H1 (cell line): ENCODE data around the gene TUBD1. TPM values are rescaled to one million over a fixed set of nuclear protein-coding genes. Genes with fewer than 3 reads are reported as not detected.

ENCODE experiments used
- CTCF ChIA-PET: fragments of 300-600 bp; sonication (Branson Sonifier 250); formaldehyde crosslinking; loops from one replicate; lab custom pipeline; 2021; ENCODE audit not compliant: partially characterized antibody; lab: Charles Lee
- POLR2A ChIA-PET: fragments of 300-600 bp; sonication (Branson Sonifier 250); formaldehyde crosslinking; loops from one replicate; lab custom pipeline; 2021; ENCODE audit warnings: inconsistent platforms; ENCODE audit not compliant: partially characterized antibody; lab: Charles Lee
- DNase-seq, 2 experiments: peaks; one replicate each; pipeline versions ENCODE4 v3.0.0 to v3.0.0-alpha.2; 2010 to 2022; ENCODE audit warnings: low spot score in 2 of 2, low read depth in 1 of 2, mixed read lengths in 1 of 2
- FAIRE-seq: peaks from 2 replicates; lab custom pipeline; 2011; peaks lifted over from hg19 to GRCh38; lab: Jason Lieb, UNC
- H2AFZ ChIP-seq: 2 replicates; pipeline ENCODE4 v1.8.1; 2012; ENCODE audit warnings: low read length, inconsistent platforms
- H2AK5ac ChIP-seq: 2 replicates; pipeline ENCODE4 v1.6.1; 2013; ENCODE audit warnings: low read depth, low read length
- H2BK120ac ChIP-seq: replicated peaks from 2 replicates; pipeline ENCODE3; 2013; ENCODE audit warnings: low read depth, low read length, inconsistent platforms
- H2BK12ac ChIP-seq: 2 replicates; pipeline ENCODE4 v1.6.1; 2013; ENCODE audit warnings: low read depth, low read length
- H2BK15ac ChIP-seq: 2 replicates; pipeline ENCODE4 v1.6.1; 2013; ENCODE audit warnings: low read length
- H2BK20ac ChIP-seq: 2 replicates; pipeline ENCODE4 v1.6.1; 2013; ENCODE audit warnings: low read length
- H2BK5ac ChIP-seq: 2 replicates; pipeline ENCODE4 v1.6.1; 2013; ENCODE audit warnings: low read depth, low read length
- H3K14ac ChIP-seq: 2 replicates; pipeline ENCODE4 v1.6.1; 2013; ENCODE audit warnings: inconsistent platforms; ENCODE audit not compliant: insufficient read length
- H3K18ac ChIP-seq: 2 replicates; pipeline ENCODE4 v1.6.1; 2013; ENCODE audit warnings: low read length; ENCODE audit errors: extremely low read depth
- H3K23ac ChIP-seq: 2 replicates; pipeline ENCODE4 v1.6.1; 2013; ENCODE audit warnings: inconsistent platforms; ENCODE audit not compliant: insufficient read length
- H3K23me2 ChIP-seq: 2 replicates; pipeline ENCODE4 v1.6.1; 2013; ENCODE audit warnings: low read depth, low read length
- H3K27ac ChIP-seq: 2 replicates; pipeline ENCODE4 v1.6.1; 2011; ENCODE audit warnings: low read depth, low read length, inconsistent platforms
- H3K27me3 ChIP-seq, 4 experiments: replicated peaks in 1 of 4; 1 replicate in 1 of 4; 2 replicates in 3 of 4; pipeline versions ENCODE4 v1.6.1 to v1.8.1; 2011 to 2013; ENCODE audit warnings: low read length in 3 of 4, mild to moderate bottlenecking in 3 of 4, inconsistent platforms in 2 of 4, mixed read lengths in 2 of 4, moderate library complexity in 1 of 4; ENCODE audit not compliant: control insufficient read depth in 3 of 4, insufficient read depth in 3 of 4; ENCODE audit errors: extremely low read depth in 1 of 4
- H3K36me3 ChIP-seq, 4 experiments: 2 replicates each; pipeline versions ENCODE4 v1.6.1 to v1.8.1; 2011 to 2013; ENCODE audit warnings: mild to moderate bottlenecking in 4 of 4, low read length in 3 of 4, moderate library complexity in 2 of 4, control low read depth in 1 of 4, inconsistent platforms in 1 of 4; ENCODE audit not compliant: insufficient read depth in 4 of 4, control insufficient read depth in 2 of 4
- H3K4ac ChIP-seq: replicated peaks from 2 replicates; pipeline ENCODE3; 2013; ENCODE audit warnings: low read length, low read depth, mixed read lengths, inconsistent platforms; ENCODE audit not compliant: insufficient read length
- H3K4me1 ChIP-seq, 4 experiments: replicated peaks in 1 of 4; 1 replicate in 1 of 4; 2 replicates in 3 of 4; pipeline versions ENCODE4 v1.6.1 to v1.8.1; 2011 to 2013; ENCODE audit warnings: low read length in 3 of 4, inconsistent platforms in 2 of 4, mixed read lengths in 1 of 4; ENCODE audit not compliant: insufficient read depth in 4 of 4, control insufficient read depth in 3 of 4
- H3K4me2 ChIP-seq, 2 experiments: 2 replicates each; pipeline versions ENCODE4 v1.6.1 to v1.8.1; 2011 to 2013; ENCODE audit warnings: low read depth in 2 of 2, low read length in 2 of 2, control low read depth in 1 of 2, inconsistent platforms in 1 of 2, mild to moderate bottlenecking in 1 of 2; ENCODE audit not compliant: insufficient read depth in 1 of 2
- H3K4me3 ChIP-seq, 4 experiments: fragments of 200-600, 300-600 bp in 1 of 4; sonication (generic), shearing (Covaris generic), sonication (Bioruptor Twin) in 1 of 4; 2 replicates each; pipeline versions ENCODE4 v1.5.1 to v1.8.1; 2011 to 2016; ENCODE audit warnings: low read length in 4 of 4, low read depth in 3 of 4, control low read depth in 2 of 4, inconsistent platforms in 2 of 4, mild to moderate bottlenecking in 2 of 4, mixed read lengths in 1 of 4, moderate library complexity in 1 of 4; ENCODE audit not compliant: insufficient read depth in 2 of 4; ENCODE audit errors: extremely low read depth in 1 of 4
- H3K56ac ChIP-seq: replicated peaks from 2 replicates; pipeline ENCODE3; 2013; ENCODE audit warnings: low read depth, mild to moderate bottlenecking, mixed read lengths, low read length, inconsistent platforms; ENCODE audit not compliant: insufficient read length
- H3K79me1 ChIP-seq: 2 replicates; pipeline ENCODE4 v1.6.1; 2013; ENCODE audit warnings: low read depth, low read length, control low read depth
- H3K79me2 ChIP-seq, 2 experiments: 2 replicates each; pipeline versions ENCODE4 v1.6.1 to v1.8.1; 2012 to 2013; ENCODE audit warnings: low read length in 2 of 2, mild to moderate bottlenecking in 2 of 2, inconsistent platforms in 1 of 2; ENCODE audit not compliant: insufficient read depth in 2 of 2, control insufficient read depth in 1 of 2
- H3K9ac ChIP-seq, 4 experiments: replicated peaks in 1 of 4; 1 replicate in 1 of 4; 2 replicates in 3 of 4; pipeline versions ENCODE4 v1.6.1 to v1.8.1; 2011 to 2013; ENCODE audit warnings: low read depth in 3 of 4, low read length in 3 of 4, control low read depth in 2 of 4, mild to moderate bottlenecking in 2 of 4, moderate library complexity in 2 of 4, inconsistent platforms in 1 of 4; ENCODE audit errors: extremely low read depth in 1 of 4
- H3K9me3 ChIP-seq, 2 experiments: 2 replicates each; pipeline versions ENCODE4 v1.6.1 to v1.8.1; 2012 to 2013; ENCODE audit warnings: mild to moderate bottlenecking in 2 of 2, moderate library complexity in 2 of 2, control low read depth in 1 of 2, inconsistent platforms in 1 of 2, low read depth in 1 of 2, low read length in 1 of 2, mixed read lengths in 1 of 2; ENCODE audit not compliant: insufficient read depth in 2 of 2
- H4K20me1 ChIP-seq, 2 experiments: replicated peaks in 1 of 2; 2 replicates each; pipeline versions ENCODE3 to v1.8.1; 2011 to 2013; ENCODE audit warnings: inconsistent platforms in 2 of 2, low read length in 2 of 2, mild to moderate bottlenecking in 1 of 2; ENCODE audit not compliant: insufficient read depth in 2 of 2, control insufficient read depth in 1 of 2
- H4K5ac ChIP-seq: 2 replicates; pipeline ENCODE4 v1.6.1; 2013; ENCODE audit warnings: low read length, low read depth, mixed read lengths, inconsistent platforms; ENCODE audit not compliant: insufficient read length
- H4K8ac ChIP-seq: 2 replicates; pipeline ENCODE4 v1.8.0; 2013; ENCODE audit warnings: mild to moderate bottlenecking, moderate library complexity, low read length, inconsistent platforms; ENCODE audit not compliant: insufficient read depth; ENCODE audit errors: extremely low read depth
- H4K91ac ChIP-seq: replicated peaks from 2 replicates; pipeline ENCODE3; 2013; ENCODE audit warnings: low read length, mixed read lengths, inconsistent platforms; ENCODE audit not compliant: insufficient read length
- RNF2 ChIP-seq: fragments of 200-900, 300-1000 bp; sonication (generic); IDR thresholded peaks from 2 replicates; pipeline ENCODE4 v1.7.1; 2016; ENCODE audit warnings: borderline replicate concordance, low read depth, mild to moderate bottlenecking, antibody characterized with exemption, low read length; ENCODE audit not compliant: poor library complexity, severe bottlenecking; ENCODE audit errors: missing control alignments
- WGBS, 2 experiments: shearing (Covaris generic) in 1 of 2; methylation state at CpG; one replicate each; pipeline versions ENCODE4 v1.1.6 to v1.1.7; 2013 to 2015; ENCODE audit warnings: low lambda C conversion rate in 2 of 2, mixed read lengths in 2 of 2, inconsistent platforms in 1 of 2, low coverage in 1 of 2, missing lambda C conversion rate in 1 of 2; ENCODE audit not compliant: insufficient replicate concordance in 2 of 2, insufficient coverage in 1 of 2, insufficient read length in 1 of 2; ENCODE audit errors: extremely low coverage in 1 of 2, missing lambda C conversion rate in 1 of 2; 5-methylcytosine and 5-hydroxymethylcytosine counted together
- polyA plus RNA-seq, 7 experiments: library from polyadenylated mRNA; depleted of rRNA in 3 of 7; stranded (reverse) in 5 of 7; unstranded in 2 of 7; fragments of >200 nt in 5 of 7; fragments of 200-250 nt in 2 of 7; gene quantifications; 1 replicate in 5 of 7; 2 replicates in 1 of 7; 4 replicates in 1 of 7; pipeline versions ENCODE4 v1.2.1 to v1.2.3, GENCODE V29; 2011 to 2013; ENCODE audit warnings: missing spikeins in 2 of 7, mixed read lengths in 2 of 7
- total RNA-seq: library from RNA; stranded (reverse); fragmentation: NEBNext Ultra II Directional; extraction: Animal tissue kit (Norgen Biotek cat#: 25700); gene quantifications from 2 replicates; pipeline ENCODE4 v1.2.1, GENCODE V29; 2021

The TUBD1 gene
- total and polyA plus RNA-seq, 2 of the 8 experiments (the other 6 are each of a cell fraction or from before 2014, with no cell fraction given): 9.1 to 17.5 TPM

DNA sequence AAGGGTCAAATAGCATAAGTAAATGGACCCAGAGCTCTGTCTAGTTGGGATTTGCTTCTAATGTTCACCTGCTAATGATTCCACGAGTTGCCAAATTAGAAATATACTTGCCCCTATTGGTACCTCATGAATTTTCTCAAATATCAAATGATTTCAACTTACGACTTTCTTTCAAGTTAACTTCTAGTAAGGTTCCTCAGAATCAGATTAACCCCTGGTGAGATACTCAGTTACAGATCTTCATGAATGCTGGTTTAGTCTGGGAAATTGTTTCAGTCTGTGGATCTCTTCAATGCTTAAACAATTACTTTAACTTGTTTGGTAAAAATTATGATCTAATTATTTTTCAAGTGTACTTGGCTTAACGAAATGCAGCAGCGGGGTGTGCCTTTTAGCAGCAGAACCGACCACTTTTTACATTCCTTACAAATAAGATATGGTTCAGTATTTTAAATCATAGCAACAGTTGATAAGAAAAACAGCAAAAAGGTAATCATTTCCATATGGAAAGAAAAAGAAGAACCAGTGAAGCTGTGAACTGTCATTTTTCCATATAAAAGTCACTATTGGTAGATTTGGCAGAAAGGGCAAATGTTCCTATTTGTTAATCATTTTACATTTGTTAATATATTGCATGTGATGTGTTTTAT is 34.5 kb downstream of the TUBD1 start:
- H3K23me2 ChIP-seq: no peaks in the 10 kb centered on the region
- no peak overlapping the region for H4K91ac ChIP-seq
- no peak overlapping the region for H2BK20ac ChIP-seq
- H2BK15ac ChIP-seq: no peak overlapping the region
- H3K14ac ChIP-seq: no peak overlapping the region
- H3K27me3 ChIP-seq: no peaks in the 10 kb centered on the region
- H2BK5ac ChIP-seq: no peak overlapping the region
- no peak overlapping the region for H3K27ac ChIP-seq
- H3K4ac ChIP-seq: no peak overlapping the region
- no peaks in the 10 kb centered on the region for H3K9me3 ChIP-seq
- no peaks in the 10 kb centered on the region for H3K79me2 ChIP-seq
- FAIRE-seq: no peak
- H4K20me1 ChIP-seq: no peaks in the 10 kb centered on the region
- TF ChIP-seq RNF2: no peak
- H2AK5ac ChIP-seq: no peak overlapping the region
- no peak overlapping the region for H3K4me3 ChIP-seq
- H3K36me3 ChIP-seq: peaks cover 0 to 17% (median 9%) of the 10 kb centered on the region in 4 experiments; a peak in 5 of 8 replicates
- H2AFZ ChIP-seq: no peak overlapping the region
- no peak overlapping the region for H4K5ac ChIP-seq
- H3K4me1 ChIP-seq: peaks cover 0 to 7% (median 3%) of the 10 kb centered on the region in 4 experiments; a peak in 4 of 7 replicates
- DNase-seq: no peak
- H2BK12ac ChIP-seq: no peak overlapping the region
- no peaks in the 10 kb centered on the region for H3K79me1 ChIP-seq
- no peak overlapping the region for H3K56ac ChIP-seq
- 87% methylated on average over 5 of the region's 5 CpGs; no CpG with 5 or more reads in 1 of the 2 experiments for WGBS, 2 experiments
- no peak overlapping the region for H4K8ac ChIP-seq
- H3K18ac ChIP-seq: no peak overlapping the region
- CTCF ChIA-PET: interaction anchor here (0.6 to 1.5 kb wide), 3 partner anchors 17 to 38 kb away, joined by 3 to 4 read pairs (median 3); no protein-coding TSS in a partner anchor
- POLR2A ChIA-PET: interaction anchor here (0.6 to 1.6 kb wide), 6 partner anchors 13 to 97 kb away, joined by 3 to 7 read pairs (median 3); no protein-coding TSS in a partner anchor
- H3K23ac ChIP-seq: no peak overlapping the region
- no peak overlapping the region for H2BK120ac ChIP-seq
- H3K4me2 ChIP-seq: no peak overlapping the region
- H3K9ac ChIP-seq: no peak overlapping the region
